ENCODE measurements around the gene NEK5.

NEK5 gene

DNA sequence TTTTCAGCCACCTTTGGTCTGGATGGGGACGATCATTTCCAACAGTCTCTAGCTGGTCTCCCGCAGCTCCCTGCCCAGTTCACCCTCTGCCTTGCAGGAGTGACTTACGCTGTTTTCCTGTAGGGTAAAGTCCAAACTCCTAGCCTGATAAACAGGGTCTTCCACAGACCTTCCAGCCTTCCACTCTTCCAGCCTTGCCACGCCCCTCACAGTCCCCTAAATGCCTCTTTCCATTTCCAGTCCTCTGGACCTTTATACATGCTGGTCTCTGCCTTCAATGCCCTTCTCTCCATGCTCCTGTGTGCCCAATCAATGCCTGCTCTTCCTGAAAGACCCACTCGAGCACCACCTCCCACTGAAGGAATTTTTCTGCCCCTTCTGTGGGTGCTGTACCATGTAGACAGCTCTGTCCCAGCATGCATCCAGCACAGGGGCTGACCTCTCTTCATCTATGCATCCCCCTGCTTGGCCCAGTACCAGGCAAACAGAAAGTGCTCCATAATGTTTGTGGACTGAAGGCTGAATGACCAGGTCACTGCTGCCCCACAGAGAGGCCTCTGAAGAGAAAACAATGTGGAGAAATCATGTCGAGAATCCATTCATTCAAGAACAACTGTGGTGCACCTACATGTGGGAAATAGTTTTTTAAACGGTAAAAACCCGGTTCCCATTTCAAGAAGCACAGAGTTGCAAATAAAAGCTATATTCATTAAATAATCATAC lies 122.2 kb downstream of the NEK5 start:
- no peak for DNase-seq

DNA sequence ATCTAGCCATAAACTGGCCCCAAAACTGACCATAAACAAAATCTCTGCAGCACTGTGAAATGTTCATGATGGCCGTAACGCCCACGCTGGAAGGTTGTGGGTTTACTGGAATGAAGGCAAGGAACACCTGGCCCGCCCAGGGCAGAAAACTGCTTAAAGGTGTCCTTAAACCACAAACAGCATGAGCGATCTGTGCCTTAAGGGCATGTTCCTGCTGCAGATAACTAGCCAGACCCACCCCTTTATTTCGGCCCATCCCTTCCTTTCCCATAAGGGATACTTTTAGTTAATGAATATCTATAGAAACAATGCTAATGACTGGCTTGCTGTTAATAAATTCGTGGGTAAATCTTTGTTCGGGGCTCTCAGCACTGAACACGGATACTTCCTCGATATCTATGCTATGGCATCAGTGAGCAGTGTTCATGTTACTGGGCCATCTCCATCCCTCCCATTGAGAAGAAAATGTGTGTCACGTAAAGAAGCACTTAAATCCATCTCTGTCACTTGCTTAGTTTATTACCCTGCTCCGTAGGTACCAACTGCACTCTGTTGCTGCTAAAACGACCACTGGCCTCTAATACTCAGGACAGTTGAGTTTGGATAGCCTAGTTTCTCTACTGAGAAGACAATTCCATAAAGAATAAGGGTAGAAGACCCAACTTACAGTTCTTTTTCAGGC lies 122.9 kb downstream of the NEK5 start:
- no peak for DNase-seq

DNA sequence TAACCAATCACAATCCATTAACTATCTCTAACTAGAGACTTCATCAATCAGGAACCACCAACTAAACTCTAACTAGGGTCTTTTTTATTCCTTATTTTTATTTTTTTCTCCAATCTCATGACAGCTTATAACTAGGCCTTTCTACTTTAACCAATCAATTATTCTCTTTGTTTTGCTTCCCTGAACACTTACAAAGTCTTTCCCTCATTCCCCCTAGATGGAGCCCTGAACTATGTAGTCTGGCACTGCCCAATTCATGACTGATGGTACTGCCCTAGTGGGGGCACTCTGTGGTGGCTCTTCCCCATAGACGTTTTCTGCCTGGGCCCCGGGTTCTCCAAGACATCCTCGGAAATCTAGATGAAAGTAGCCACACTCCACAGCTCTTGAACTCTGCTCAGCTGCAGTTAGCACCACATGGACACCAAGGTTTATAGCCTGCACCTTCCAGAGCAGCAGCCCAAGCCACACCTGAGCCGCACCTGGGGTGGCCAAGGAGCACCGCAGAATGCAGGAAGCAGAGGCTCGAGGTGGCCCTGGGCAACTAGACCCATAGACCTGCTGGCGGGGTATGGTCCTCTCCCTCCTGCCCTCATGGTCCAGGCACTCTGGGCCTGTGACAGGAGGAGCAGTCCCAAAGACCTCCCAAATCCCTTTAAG lies 124.2 kb downstream of the NEK5 start:
- DNase-seq: no peak

DNA sequence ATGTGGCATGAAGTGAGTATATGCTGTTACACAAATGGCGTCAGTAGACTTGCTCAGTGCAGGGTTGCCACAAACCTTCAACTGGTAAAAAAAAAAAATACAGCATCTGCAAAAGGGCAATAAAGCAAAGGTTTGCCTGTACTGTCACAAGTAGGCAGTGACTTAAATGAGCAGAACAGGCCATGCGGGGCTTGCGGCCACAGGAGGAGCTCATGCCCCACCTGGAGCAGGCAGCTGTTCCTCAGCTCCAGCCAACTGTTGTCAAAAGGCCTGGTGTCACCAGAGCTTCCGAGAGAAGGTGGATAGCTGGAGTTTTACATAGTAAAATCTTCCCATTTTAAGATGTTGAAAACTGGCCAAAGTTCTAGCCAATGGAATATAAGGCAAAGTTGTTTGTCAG lies 125.3 kb downstream of the NEK5 start:
- DNase-seq: no peak

DNA sequence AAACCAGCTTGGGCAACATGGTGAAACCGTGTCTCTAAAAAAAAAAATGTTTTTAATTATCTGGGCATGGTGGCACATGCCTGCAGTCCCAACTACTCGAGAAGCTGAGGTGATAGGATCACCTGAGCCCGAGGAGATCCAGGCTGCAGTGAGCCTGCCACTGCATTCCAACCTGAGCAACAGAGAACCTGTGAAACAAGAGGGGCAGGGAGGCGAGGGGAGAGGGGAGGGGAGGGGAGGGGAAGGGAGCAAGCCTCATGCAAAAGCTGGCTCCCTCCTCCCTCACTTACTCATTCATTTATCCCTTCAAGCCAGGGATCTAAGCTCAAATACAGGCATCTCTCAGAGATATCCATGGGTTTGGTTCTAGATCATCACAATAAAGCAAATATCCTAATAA lies 126.5 kb downstream of the NEK5 start:
- no peak for DNase-seq

DNA sequence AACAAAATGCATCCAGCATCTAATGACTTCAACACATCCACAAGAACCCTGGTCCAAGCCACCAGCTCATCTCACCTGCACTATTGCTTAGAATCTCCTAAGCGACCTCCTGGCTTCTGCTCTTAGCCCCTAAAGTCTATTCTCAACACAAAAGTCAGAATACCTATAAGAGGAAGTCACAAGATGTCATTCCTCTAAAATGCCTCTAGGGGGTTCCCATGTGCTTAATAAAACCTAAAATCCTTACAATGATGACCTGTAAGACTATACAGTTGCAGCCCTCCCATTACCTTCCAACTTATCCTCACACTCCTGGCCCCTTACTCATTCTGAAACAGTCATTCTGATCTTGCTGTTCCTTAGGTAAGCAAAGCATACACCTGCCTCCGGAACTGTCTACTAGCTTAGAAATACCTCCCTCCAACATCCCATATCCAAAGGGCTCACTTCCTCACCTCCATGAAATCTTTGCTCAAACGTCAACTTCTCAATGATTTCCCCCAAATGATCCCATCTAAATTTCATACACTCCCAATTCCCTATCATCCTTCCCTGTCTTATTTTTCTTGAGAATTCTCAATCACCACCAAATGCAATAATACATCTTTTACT lies 127.6 kb downstream of the NEK5 start:
- peak; percentile 6 for DNase-seq

DNA sequence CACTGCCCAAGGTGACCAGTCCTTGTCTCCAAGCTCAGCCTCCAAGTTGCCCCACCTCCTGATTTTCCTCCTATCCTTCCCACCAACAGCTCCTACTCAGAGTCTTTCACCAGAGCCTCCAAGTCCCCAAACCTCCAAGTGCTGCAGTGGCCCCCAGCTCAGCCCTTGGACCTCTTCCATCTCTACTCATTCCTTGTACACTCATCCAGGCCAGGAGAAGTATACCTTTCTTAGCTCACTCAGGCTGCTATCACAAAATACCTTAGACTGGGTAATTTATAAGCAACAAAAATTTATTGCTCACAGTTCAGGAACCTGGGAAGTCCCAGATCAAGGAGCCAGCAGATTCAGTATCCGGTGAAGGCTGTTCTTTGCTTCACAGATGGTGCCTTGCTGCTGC lies 129.0 kb downstream of the NEK5 start:
- no peak for DNase-seq

DNA sequence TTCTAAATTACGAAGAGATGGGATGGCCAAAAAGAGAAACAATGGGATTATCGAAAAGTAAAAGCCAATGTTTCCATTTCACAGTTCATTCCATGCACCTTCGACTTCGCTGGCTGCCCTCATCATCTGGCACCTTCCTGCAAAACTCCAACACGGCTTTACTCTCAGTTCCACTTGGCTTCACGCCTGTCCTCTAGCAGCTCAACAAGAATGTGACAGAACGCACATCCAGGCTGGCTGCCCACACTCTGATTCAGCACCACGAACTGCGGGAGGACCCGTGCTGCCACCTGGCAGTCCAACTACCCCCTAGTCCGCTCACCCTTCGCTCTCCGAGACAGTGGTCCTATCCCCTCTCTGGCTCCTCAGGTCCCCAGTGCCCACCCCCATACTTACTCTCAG lies 129.4 kb downstream of the NEK5 start:
- no peak for DNase-seq

DNA sequence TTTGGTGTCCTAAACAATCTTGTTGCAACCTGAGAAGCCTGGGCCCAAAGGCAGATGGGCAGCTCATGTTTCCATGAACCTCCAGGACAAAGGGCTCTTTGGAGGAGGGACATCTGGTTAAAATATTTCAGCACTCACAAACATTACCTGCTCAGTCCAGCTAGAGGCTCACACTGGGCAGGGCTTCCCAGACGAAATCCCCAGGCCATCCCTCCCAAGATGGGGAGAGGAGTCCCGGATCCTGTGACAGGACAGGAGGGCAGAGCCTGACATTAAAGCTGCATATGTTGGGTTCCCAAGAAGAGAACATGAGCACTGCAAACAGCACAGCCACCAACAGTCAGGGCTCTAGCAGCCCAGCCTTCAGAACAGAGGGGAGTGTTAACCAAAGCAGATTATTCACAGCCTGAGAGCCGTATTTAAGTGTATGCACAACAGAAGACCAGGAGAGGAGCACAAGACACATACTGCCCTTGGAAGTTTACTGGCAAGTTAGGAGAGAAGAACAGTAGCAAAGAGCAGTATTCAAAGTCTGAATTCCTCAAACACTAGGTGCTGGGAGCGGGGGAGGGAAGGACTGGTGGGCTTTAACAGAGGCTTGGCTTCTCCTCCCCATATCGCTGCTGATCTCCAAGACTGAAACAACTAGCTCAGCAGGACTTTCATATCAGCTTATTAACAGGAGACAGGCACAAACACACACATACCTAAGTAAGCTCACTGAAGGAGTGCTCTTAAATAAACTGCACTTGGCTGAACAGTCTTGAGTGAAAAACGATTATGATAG lies 130.0 kb downstream of the NEK5 start:
- no peak for DNase-seq

DNA sequence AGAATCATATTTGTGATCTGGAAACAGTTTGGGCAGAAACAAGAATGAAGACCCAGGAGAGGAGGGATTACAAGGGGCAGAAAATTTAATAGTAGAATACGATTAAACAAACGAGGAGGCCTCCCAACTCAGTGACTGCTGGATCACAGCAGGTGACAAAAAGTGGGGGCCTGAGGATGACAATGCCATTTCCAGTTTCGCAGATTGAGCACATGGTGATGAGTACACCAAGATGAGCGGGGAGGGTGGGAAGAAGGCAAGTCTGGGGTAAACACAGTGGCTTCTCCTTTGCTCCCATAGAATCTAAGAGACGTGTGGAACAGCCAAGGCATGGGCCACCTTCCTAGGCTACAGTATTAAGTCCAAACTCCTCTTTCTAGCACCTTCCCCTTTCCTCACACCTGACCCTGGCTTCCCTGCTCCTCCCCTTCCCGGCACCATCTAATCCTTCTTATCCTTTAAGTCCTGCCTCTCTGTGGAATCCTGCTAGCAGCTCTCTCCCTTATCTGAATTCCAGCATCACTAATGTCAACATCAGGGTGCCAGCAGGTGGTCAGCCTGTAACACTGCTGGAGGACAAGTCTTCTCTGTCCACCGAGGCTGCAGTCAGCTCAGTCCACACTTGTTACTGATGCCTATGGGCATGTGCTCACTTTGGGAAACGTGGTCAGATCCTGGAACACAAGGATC lies 131.1 kb downstream of the NEK5 start:
- DNase-seq: no peak

DNA sequence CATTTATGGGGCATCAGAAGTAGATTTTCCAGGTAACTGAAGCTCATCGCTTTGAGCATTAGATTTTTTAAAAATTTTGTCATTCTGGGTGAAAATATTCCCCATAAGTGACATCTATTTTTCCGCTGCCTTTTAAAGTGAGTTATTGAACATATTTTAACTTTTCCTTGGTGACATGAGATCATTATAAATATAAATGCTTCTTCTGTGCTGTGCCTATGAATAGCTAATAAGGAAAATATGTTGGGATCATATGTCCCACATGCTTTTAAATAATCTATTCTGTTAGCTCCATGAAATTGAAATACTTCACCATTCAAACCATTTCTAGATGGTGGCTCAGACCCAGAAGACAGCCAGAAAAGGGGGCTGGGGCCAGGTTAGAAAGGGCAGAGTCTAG lies 131.7 kb downstream of the NEK5 start:
- DNase-seq: no peak

DNA sequence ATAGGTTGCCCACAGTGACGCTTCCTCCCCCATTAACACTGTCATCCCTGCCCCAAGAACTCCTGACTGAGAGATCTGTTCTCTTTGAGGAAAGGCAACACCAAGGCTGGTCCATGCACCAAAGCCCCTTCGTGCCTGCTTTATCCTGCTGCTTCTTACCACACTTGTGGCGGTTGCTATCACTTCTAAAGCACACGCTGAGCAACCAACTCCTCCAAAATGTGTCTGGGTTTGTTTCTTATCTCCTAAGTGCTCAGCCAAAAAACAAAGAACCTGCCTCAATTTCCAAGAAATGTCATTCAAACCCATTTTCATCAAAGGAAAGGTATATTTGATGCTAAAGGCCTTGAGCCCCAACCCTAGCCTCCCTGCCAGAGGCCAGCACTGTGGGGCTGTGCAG lies 132.2 kb downstream of the NEK5 start:
- DNase-seq: no peak

DNA sequence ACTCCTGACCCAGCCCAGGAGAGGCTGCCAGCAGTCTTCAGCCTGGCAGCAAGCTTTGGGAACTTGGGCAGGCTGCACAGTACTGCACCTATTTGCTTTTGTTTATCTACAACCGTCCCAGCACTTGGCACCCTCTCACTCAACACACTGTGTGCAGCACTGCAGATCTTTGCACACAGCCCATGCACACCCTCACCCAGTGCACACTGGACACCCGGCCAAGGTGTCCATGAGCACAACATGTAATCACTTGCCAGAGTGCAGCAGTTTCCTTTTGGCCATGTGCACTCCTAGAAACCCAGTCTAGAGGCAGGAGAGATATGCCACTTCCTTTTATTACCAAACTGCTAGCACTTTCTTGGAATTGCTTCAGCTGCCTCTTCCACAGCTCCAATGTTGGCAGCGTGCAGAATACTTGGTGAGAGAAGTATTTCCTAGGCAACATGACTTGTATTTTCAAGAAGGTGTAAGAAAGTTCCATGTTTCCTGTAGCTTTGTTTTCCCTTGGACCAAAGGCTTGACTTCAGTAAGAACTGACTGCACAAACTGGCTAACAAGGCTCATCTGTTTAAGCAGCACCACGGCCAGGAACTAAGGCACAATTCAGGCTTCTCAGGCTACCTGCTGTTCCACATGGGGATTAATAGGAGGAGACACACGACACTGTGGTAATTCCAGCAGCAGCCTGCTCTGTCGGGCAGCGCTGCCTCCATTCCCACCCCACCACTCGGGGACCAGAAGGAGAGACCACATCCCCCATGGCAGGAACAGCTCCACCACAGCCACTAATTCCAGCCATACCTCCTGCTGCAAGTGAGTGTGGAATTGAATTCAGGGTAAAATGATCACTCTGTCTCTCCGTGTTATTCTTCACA lies 133.0 kb downstream of the NEK5 start:
- DNase-seq: no peak

DNA sequence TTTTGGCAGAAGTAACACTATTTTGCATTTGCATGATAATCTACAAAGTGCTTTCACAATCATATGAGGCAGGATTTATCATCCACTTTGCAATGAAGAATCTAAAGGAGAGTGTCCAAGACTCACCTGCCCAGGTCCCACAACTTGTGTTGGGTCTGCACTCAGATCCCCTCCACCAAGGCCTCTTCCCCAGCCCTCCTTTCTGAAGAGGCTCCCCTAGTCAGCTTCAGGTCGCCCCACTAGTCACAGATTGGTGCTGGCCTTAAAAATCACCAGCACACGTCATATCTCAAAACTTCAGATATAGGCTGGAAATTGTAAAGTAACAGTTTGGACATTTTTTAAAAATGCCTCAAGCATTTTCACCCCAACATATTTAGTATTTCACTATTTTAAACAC lies 135.2 kb downstream of the NEK5 start:
- no peak for DNase-seq

DNA sequence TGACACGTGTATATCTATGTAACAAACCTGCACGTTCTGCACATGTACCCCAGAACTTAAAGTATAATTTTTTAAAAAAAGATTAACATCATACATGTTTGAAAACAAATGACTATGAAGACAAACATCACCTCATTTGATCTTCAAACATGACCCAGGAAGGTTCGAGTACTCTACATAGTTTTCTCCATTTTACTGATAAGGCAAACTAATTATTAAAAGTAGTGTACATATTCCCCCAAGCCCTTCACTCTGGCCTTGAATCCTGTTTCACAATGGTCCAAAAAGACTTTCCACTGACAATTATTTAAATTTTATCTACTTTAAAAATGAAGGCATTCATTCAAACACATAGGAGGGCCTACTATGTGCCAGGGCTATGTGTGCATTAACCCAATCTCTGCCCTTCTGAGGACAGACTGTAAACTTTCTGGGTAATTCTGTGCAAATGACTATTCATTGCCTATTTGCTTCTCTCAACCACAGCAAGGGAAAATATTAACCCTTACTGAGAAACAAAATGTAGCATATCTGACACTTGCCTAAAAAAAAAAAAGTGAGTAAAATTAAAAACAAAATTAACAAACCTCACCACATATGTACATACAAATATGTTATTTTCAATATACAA lies 139.8 kb downstream of the NEK5 start:
- no peak for DNase-seq
